ENCODE data around the gene CASKIN2. TPM values are rescaled to one million over a fixed set of nuclear protein-coding genes. Genes with fewer than 3 reads are reported as not detected.

The CASKIN2 gene
- total RNA-seq, 2 donors from 2014 or later, result 16.0 to 35.8 TPM

DNA sequence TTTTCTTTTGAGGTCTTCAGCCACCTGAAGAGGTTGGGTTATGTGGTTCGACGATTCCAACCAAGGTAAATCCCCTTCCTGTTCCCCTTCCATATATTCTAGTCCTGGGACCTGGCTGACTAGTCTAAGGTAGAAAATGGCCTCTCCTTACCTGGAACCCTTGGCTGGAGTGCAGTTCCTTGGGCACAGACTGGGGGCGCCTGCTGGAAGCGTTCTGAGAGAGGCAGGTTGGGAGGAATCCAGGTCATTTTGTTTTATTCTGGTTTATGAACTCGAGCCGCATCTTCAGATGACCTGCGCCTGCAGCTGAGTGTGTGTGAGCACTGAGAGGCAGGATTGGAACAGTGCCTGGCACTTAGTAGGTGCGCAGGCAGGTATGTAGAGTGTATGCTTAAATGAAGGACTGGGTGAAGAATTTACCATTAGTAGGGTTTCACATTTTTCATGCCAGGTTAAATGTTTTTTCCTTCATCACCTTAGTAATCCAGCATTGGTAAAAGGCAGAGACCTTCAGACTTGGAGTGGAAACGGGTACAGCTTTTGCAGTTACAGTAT, 3.7 kb upstream of the CASKIN2 start:
- no peaks in the 10 kb centered on the region for H3K27me3 ChIP-seq (replicated peaks; ENCODE audit: insufficient read depth)
- no peak for TF ChIP-seq POLR2A (IDR thresholded peaks at IDR 0.05)
- TF ChIP-seq POLR2AphosphoS5 (IDR thresholded peaks at IDR 0.05), result no peak
- TF ChIP-seq, protein P1, sequence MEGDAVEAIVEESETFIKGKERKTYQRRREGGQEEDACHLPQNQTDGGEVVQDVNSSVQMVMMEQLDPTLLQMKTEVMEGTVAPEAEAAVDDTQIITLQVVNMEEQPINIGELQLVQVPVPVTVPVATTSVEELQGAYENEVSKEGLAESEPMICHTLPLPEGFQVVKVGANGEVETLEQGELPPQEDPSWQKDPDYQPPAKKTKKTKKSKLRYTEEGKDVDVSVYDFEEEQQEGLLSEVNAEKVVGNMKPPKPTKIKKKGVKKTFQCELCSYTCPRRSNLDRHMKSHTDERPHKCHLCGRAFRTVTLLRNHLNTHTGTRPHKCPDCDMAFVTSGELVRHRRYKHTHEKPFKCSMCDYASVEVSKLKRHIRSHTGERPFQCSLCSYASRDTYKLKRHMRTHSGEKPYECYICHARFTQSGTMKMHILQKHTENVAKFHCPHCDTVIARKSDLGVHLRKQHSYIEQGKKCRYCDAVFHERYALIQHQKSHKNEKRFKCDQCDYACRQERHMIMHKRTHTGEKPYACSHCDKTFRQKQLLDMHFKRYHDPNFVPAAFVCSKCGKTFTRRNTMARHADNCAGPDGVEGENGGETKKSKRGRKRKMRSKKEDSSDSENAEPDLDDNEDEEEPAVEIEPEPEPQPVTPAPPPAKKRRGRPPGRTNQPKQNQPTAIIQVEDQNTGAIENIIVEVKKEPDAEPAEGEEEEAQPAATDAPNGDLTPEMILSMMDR (IDR thresholded peaks at IDR 0.05), result no peak
- DNase-seq (ENCODE audit: low spot score), result no peak
- WGBS, result 83% methylated on average over 9 of the region's 9 CpGs
- H3K9me3 ChIP-seq, result no peaks in the 10 kb centered on the region
- no peak overlapping the region for H3K27ac ChIP-seq
- no peak overlapping the region for H3K4me3 ChIP-seq
- peaks cover 4% of the 10 kb centered on the region for H3K4me1 ChIP-seq (replicated peaks)
- H3K36me3 ChIP-seq, result no peaks in the 10 kb centered on the region
- intact Hi-C loops (cut with DNase I), result loop anchor here (5.0 to 10.0 kb wide), 3 partner anchors 92 to 226 kb away; no protein-coding TSS in a partner anchor

DNA sequence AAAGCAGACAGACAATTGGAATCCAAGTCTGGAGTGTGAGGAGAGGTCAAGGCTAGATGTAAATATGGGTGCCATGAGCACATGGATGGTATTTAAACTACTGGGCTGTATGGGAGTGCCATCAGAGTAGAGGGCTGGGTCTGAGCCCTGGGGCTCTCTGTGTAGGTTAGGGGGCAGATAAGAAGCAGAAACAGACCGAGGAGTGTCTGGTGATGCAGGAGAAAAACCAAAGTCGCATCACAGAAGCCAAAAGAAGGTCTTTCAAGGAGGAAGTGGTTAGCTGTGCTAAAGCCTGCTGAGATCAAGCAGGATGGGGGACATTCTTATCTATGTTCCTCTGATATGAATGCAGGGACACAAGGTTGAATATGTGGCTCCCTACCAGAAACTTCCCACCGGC, 2.9 kb upstream of the CASKIN2 start:
- peaks cover 7% of the 10 kb centered on the region for H3K4me1 ChIP-seq (replicated peaks)
- H3K27me3 ChIP-seq (replicated peaks; ENCODE audit: insufficient read depth), result no peaks in the 10 kb centered on the region
- intact Hi-C loops (cut with DNase I), result loop anchor here (5.0 to 10.0 kb wide), 3 partner anchors 91 to 227 kb away; no protein-coding TSS in a partner anchor

DNA sequence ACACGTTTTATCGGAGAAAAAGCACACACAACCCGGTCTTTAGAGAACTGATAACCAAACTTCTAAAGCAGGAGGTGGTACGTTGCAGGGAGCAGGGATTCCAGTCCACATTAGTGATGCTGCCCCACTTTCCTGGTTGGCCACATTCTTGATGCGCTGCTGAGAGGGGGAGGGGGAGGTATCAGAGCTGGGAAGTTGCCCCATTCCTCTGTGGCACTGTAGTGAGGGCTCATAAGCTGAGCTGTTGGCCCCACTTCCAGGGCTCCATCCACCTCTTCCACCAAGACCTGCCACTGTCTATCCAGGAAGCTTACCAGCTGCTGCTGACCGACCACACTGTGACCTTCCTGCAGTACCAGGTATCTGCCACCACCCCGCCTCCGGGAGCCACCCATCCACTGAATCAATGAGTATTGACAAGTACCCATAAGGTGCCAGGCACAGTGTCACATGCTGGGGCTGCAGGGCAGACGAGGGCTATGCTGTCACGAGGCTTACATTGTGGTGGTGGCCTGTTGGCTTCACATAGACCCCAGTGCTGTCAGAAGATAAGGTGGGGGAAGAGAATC, 2.0 kb upstream of the CASKIN2 start:
- peaks cover 7% of the 10 kb centered on the region for H3K4me1 ChIP-seq (replicated peaks)
- H3K27me3 ChIP-seq (replicated peaks; ENCODE audit: insufficient read depth), result no peaks in the 10 kb centered on the region
- peak overlapping the region; percentile 66 to 79 for H3K27ac ChIP-seq
- intact Hi-C loops (cut with DNase I), result loop anchor here (2.0 to 10.0 kb wide), 4 partner anchors 71 to 227 kb away; no protein-coding TSS in a partner anchor
- DNase-seq (ENCODE audit: low spot score), result no peak
- no peaks in the 10 kb centered on the region for H3K36me3 ChIP-seq
- TF ChIP-seq POLR2A (IDR thresholded peaks at IDR 0.05), result no peak
- TF ChIP-seq, protein P1 (IDR thresholded peaks at IDR 0.05), result peak in 1 of 4 experiments; percentile 21
- WGBS, result 26% methylated on average over 10 of the region's 10 CpGs
- H3K4me3 ChIP-seq, result peak overlapping the region; percentile 82
- H3K9me3 ChIP-seq, result no peaks in the 10 kb centered on the region

More for the DNA sequence above, 2.9 kb upstream of the CASKIN2 start:
- DNase-seq (ENCODE audit: low spot score), result no peak
- TF ChIP-seq, protein P1 (IDR thresholded peaks at IDR 0.05), result no peak
- no peak for TF ChIP-seq POLR2A (IDR thresholded peaks at IDR 0.05)
- TF ChIP-seq POLR2AphosphoS5 (IDR thresholded peaks at IDR 0.05), result no peak
- Histone ChIP-seq H3K36me3 (no peaks in the 10 kb centered on the region), H3K9me3 (no peaks in the 10 kb centered on the region), H3K27ac (no peak overlapping the region), H3K4me3 (no peak overlapping the region)
- 86% methylated on average over 3 of the region's 3 CpGs for WGBS

DNA sequence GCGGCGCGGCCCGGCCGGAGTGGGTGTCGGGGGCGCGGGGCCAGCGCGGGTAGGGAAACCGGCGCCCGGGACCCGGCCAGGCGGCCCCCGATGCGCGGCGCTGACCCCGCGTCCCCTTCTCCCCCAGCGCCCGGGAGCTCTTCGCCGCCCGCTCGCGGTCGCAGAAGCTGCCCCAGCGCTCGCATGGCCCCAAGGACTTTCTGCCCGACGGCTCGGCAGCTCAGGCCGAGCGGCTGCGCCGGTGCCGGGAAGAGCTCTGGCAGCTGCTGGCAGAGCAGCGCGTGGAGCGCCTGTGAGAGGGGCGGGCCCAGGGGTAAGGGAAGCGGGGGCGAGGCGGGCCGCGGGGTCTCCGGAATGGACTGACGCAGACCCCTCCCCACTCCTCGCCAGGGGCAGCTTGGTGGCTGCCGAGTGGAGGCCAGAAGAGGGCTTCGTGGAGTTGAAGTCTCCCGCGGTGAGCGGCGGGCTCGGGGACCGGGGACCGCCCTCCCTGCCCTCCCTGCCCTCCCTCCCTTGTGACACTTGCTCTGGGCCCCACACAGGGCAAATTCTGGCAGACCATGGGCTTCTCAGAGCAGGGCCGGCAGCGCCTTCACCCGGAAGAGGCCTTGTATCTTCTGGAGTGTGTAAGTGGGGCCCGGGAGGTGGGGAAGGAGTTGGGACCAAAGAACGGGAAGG, 1.4 kb upstream of the CASKIN2 start:
- peaks cover 7% of the 10 kb centered on the region for H3K4me1 ChIP-seq (replicated peaks)
- TF ChIP-seq POLR2AphosphoS5 (IDR thresholded peaks at IDR 0.05) (no peak), POLR2A (IDR thresholded peaks at IDR 0.05) (no peak)
- TF ChIP-seq, protein P1 (IDR thresholded peaks at IDR 0.05), result no peak
- no peaks in the 10 kb centered on the region for H3K36me3 ChIP-seq
- H3K4me3 ChIP-seq, result peak overlapping the region; percentile 82
- no peak for DNase-seq (ENCODE audit: low spot score)
- WGBS, result 0% methylated on average over 42 of the region's 65 CpGs
- intact Hi-C loops (cut with DNase I), result loop anchor here (2.0 to 10.0 kb wide), 4 partner anchors 72 to 228 kb away; no protein-coding TSS in a partner anchor
- H3K9me3 ChIP-seq, result no peaks in the 10 kb centered on the region
- peak overlapping the region; percentile 66 to 79 for H3K27ac ChIP-seq
- H3K27me3 ChIP-seq (replicated peaks; ENCODE audit: insufficient read depth), result no peaks in the 10 kb centered on the region
